Measurements from ENCODE around the gene USP46.

USP46 gene

GRCh38 chr4:52651996-52652672 is 7.0 kb downstream of the USP46 start:
- POLR2A ChIA-PET, result no interaction called here
- H3K4me3 ChIP-seq (ENCODE audit: low read depth, low read length), result no peak overlapping the region
- TF ChIP-seq, protein P1, sequence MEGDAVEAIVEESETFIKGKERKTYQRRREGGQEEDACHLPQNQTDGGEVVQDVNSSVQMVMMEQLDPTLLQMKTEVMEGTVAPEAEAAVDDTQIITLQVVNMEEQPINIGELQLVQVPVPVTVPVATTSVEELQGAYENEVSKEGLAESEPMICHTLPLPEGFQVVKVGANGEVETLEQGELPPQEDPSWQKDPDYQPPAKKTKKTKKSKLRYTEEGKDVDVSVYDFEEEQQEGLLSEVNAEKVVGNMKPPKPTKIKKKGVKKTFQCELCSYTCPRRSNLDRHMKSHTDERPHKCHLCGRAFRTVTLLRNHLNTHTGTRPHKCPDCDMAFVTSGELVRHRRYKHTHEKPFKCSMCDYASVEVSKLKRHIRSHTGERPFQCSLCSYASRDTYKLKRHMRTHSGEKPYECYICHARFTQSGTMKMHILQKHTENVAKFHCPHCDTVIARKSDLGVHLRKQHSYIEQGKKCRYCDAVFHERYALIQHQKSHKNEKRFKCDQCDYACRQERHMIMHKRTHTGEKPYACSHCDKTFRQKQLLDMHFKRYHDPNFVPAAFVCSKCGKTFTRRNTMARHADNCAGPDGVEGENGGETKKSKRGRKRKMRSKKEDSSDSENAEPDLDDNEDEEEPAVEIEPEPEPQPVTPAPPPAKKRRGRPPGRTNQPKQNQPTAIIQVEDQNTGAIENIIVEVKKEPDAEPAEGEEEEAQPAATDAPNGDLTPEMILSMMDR (IDR thresholded peaks at IDR 0.05; ENCODE audit: insufficient read depth, low read length, missing control alignments), result no peak
- CTCF ChIA-PET, result no interaction called here
- no peak for DNase-seq (ENCODE audit: low read depth, low spot score)

GRCh38 chr4:52648836-52649235 is 10.3 kb downstream of the USP46 start:
- CTCF ChIA-PET, result interaction anchor here (1.3 to 2.8 kb wide), 3 partner anchors 9 to 333 kb away, joined by 3 to 15 read pairs (median 5); partner anchors contain the start of gene USP46
- no peak for DNase-seq (ENCODE audit: low read depth, low spot score)
- H3K4me3 ChIP-seq (ENCODE audit: low read depth, low read length), result no peak overlapping the region
- POLR2A ChIA-PET, result interaction anchor here (1.9 kb wide), 1 partner anchor 10 kb away, joined by 7 read pairs; the partner anchor contains the start of gene USP46
- TF ChIP-seq, protein P1 (IDR thresholded peaks at IDR 0.05; ENCODE audit: insufficient read depth, low read length, missing control alignments), result no peak

DNA sequence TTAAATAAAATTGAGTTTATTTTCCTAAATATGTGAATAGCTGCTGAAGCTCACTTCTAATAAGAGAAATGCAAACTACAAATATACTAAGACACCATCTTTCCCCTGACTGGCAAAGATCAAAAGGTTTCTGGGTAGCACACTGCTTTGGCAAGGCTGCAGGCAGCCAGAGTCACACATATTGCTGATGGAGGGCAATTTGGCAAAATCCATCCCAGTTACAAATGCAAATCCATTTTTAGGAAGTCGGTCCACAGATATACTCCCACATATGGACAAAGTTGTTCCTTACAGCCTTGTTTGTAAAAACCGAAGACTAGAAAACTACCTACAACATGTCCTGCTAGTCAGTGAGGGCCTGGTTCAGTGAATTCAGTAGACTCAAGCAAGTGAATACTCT is 12.4 kb downstream of the USP46 start:
- TF ChIP-seq, protein P1 (IDR thresholded peaks at IDR 0.05; ENCODE audit: insufficient read depth, low read length, missing control alignments), result no peak
- DNase-seq (ENCODE audit: low read depth, low spot score), result no peak
- CTCF ChIA-PET, result interaction anchor here (2.8 kb wide), 1 partner anchor 11 kb away, joined by 15 read pairs; the partner anchor contains the start of gene USP46
- POLR2A ChIA-PET, result no interaction called here
- no peak overlapping the region for H3K4me3 ChIP-seq (ENCODE audit: low read depth, low read length)

DNA sequence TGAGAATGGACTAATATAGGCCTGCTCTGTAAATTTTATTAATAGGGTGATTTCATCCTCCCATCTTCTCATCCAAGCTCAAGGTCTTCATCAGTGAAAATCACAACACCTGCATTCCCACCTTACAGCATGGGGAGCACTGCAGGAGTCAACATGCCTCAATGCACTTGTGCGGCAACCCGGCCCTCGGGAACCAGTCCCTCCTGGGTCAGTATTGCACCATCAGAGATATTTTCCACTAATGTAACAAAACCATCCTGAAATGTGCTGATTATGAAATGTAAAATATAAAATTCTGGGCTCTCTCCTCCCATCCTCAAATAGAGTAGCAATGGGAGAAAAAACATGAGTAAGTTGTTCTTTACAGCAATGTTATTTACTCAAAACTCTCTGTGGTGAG is 13.0 kb downstream of the USP46 start:
- POLR2A ChIA-PET, result no interaction called here
- no peak overlapping the region for H3K4me3 ChIP-seq (ENCODE audit: low read depth, low read length)
- TF ChIP-seq, protein P1 (IDR thresholded peaks at IDR 0.05; ENCODE audit: insufficient read depth, low read length, missing control alignments), result no peak
- CTCF ChIA-PET, result no interaction called here
- no peak for DNase-seq (ENCODE audit: low read depth, low spot score)

GRCh38 chr4:52645300-52645699 is 13.8 kb downstream of the USP46 start:
- no peak overlapping the region for H3K4me3 ChIP-seq (ENCODE audit: low read depth, low read length)
- TF ChIP-seq, protein P1 (IDR thresholded peaks at IDR 0.05; ENCODE audit: insufficient read depth, low read length, missing control alignments), result no peak
- CTCF ChIA-PET, result no interaction called here
- no peak for DNase-seq (ENCODE audit: low read depth, low spot score)
- POLR2A ChIA-PET, result no interaction called here

- CTCF ChIA-PET, result interaction anchor here (1.3 kb wide), 1 partner anchor 12 kb away, joined by 3 read pairs; no protein-coding TSS in a partner anchor
- H3K4me3 ChIP-seq (ENCODE audit: low read depth, low read length), result no peak overlapping the region
- DNase-seq (ENCODE audit: low read depth, low spot score), result no peak
- TF ChIP-seq, protein P1 (IDR thresholded peaks at IDR 0.05; ENCODE audit: insufficient read depth, low read length, missing control alignments), result no peak
- POLR2A ChIA-PET, result no interaction called here
Measured at GRCh38 chr4:52643785-52644244, 15.3 kb downstream of the USP46 start.

All from AG04449 (cell line).